Occipital lobe (tissue), 2 donors: ENCODE data around the gene APOM. TPM values are rescaled to one million over a fixed set of nuclear protein-coding genes. Genes with fewer than 3 reads are reported as not detected.

Experiments
- DNase-seq: peaks from one replicate; lab custom pipeline; 2025; lab: John Stamatoyannopoulos, UW
- total RNA-seq: library from RNA; depleted of rRNA; stranded (reverse); fragments of >200 nt; gene quantifications from one replicate; pipeline ENCODE4 v1.2.3, GENCODE V29; 2014

The APOM gene
- total RNA-seq, 1 donor from 2014 or later = not detected

GRCh38 chr6:31680226-31681134 lies 24.8 kb downstream of the APOM start, which contains the start of gene LY6G5C:
TSS of gene LY6G5C (minus strand) at chr6:31681067. CDS start at chr6:31680373, 694 bp downstream.
- peak; percentile 77 for DNase-seq

DNA sequence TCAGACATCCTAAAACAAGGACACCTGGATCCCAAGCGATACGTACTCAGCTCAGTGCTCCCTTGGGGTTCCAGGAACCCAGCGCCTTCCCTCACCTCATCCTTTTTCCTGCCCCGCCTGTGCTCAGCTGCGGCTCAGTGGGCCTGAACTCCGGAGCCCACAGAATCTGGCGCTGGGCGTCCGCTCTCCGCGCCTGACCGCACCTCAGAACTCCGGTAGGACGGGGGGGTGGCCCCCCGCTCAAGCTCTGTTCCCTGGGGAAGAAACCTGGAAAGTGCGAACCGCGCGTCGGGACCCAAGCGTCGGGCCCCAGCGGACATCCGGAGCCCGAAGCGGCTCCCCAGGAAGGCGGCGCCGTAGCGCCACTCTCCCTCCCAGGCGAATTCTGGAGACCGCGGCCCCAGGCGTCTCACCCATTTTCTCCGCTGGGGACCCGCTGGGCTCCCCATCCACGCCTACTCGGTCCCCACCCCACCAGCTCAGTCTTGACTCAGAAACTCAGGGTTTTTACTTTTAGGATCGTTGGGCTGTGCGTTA lies 25.5 kb downstream of the APOM start:
- DNase-seq = no peak

- DNase-seq = no peak
Observed at GRCh38 chr6:31683591-31683990, 27.9 kb downstream of the APOM start.

DNA sequence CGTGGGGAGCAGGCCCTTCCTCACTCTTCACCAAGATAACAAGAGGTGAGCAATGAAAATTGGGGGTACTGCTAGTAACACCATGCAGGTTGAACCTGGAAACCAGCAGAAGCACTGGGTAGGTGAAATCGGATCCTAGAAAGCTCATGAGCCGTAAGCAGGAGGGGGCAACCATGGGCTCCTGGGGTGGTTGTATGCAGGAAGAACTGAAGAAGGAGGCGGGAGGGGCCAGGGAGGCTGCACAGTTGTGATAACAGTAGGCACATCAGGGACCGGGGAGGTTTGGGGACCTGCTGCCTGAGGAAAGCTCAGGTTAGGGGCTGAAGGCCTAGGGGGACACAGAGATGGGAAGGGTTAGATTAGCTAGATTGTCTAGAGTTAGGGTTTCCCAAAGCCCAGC lies 30.8 kb downstream of the APOM start:
- DNase-seq = no peak

DNA sequence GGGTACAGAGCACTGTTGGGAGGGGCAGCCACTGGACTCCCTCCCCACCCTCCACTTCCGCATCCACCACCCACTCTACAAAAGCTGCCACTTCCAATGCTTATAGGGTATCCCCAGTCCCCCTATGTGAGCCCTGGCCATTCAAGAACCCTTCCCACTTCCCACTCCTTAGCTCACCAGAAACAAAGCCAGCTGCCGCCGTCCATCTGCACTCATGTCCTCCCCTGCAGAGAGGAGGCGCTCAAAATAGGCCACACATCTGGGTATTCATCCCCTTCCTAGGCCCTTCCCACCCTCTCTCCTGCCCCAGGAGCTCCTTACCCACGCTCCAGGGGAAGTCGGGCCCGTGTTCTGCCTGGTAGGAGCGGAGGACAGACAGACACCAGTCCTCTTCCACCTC lies 31.6 kb downstream of the APOM start:
- DNase-seq = no peak

DNA sequence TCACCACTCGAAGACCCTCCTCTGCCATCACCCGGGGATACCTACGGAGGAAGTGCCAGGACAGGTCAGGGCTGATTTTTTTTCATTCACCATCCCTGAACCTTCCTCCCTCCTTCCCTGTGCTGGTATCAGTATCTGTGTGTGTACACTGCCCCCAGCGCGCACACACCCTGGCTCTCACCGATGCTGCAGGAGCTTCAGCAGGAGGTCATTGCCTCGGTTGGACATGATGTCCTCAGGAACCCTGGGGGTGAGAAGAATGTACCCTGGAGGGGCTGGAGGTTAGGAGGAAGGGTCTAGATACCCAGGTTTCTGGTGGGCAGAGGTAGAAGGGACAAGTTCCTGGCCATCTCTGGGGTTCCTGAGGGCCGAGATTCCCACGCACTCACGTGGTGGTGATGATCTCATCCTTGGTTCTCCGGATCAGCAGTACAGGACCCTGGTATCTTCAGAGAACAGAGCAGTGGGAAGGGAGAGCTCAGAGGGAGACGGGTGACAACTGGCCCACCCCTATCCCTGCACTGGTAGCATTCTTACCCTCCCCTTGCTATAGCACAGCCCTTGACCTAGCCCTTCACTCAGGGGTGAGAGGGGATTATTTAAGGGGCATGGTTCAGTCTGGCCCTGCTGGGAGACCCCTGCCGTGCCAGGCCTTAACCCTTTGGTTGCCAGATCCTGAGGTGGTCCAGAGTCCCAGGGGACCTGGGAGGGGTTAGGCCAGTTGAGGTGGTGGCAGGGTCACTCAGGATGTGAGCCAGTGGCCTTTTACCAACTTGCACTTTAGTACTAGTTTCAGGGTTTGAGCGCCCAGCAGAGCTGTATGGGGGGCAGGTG lies 32.4 kb downstream of the APOM start:
- no peak for DNase-seq

GRCh38 chr6:31689249-31690110 lies 33.8 kb downstream of the APOM start:
- DNase-seq = no peak

- DNase-seq = no peak
Observed at GRCh38 chr6:31690231-31691077, 34.8 kb downstream of the APOM start.

- no peak for DNase-seq
Observed at GRCh38 chr6:31691078-31691463, 35.4 kb downstream of the APOM start.

GRCh38 chr6:31691564-31692108 lies 35.9 kb downstream of the APOM start:
- DNase-seq = no peak

DNA sequence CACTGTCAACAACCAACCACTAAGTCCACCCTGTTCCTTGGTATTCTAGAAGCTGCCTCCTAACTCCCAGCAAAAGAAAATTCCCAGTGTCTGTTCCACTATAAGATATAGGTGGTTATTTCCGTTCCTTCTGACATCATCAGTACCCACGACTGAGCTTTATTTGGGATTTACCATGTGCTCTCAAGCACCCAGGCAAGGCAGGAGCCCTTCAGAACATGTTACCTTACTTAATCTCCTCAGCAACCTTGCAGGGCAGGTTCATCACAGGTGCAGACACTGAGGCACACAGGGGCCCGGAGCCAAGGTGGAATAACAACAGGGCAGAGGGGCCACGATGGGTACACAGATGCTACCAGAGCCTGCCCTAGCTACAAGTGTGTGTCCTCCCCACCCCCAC lies 36.7 kb downstream of the APOM start:
- DNase-seq = no peak

GRCh38 chr6:31692886-31693285 lies 37.2 kb downstream of the APOM start:
- no peak for DNase-seq

- no peak for DNase-seq
Observed at GRCh38 chr6:31693535-31693934, 37.8 kb downstream of the APOM start.

DNA sequence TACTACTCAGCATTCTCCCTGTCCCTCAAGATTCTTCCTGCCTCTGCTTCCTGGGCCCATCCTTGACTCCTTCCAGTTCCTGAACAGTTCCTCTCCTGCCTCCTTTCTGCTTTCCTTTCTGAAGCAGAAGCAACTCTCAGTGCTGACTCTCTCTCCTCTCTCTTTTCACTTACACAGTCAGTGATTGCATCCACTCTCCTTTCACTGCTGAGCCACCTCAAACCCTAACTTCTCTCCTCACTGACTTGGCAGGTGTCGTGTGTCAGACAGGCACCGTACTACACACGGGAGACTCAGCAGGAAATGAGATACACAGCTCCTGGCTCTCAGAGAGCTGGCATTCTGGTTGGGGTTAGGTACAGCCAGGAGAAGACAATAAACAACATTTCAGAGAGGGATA lies 41.9 kb downstream of the APOM start:
- no peak for DNase-seq

GRCh38 chr6:31700740-31701401 lies 45.2 kb downstream of the APOM start:
- DNase-seq = no peak

DNA sequence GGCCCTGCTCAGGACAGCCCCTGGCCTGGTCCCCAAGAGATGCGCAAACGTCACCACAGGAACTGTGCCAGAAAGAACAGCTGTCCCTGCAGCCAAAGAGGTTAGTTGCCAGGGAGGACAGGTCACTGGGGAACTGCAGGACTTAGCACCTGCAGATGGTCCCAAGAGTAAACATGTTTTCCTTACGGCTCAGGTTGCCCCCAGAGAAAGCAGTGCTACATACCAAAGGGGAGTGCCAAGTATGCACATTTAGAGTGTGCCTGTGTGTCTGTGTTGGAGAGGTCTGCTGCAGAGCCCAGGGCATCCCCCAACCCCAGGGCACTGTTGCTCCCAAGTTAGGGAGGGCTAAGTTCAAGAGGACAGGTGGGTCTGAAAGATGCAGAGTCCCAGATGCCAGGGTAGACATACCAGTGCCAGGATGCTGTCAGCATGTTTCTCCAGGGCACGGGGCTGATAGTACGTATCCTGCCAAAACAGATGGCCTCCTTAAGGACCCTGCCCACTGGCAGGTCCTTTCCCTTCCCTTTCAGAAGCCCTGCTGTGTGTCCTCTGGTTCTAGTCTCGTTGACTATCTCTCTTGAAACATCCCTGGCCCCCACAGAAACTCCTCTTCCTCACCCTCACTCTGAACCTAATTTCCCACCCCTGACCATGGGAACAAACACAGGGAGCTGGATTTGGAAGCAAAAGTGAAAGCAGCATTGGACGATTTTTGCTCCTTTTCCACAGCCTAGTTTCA lies 46.1 kb downstream of the APOM start:
- DNase-seq = no peak

DNA sequence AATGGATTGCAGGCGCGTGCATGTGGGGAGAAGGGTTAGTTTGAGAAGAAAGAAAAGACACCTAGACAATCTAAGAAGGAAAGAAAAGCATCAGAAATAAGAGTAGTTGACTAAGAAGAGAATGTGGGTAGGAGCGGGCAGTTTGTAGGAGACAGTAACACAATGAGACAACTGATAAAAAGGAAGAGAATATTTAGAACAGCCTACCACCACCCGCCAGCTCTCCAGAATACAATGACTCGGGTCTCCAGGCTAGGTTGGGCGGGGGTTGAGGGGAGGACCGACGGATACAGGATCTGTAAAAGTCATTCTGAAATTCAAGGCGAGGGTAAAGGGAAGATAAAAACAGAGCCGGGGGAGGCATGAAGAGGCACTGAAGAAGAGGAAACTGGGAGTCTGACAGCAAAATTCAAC lies 46.7 kb downstream of the APOM start:
- no peak for DNase-seq

DNA sequence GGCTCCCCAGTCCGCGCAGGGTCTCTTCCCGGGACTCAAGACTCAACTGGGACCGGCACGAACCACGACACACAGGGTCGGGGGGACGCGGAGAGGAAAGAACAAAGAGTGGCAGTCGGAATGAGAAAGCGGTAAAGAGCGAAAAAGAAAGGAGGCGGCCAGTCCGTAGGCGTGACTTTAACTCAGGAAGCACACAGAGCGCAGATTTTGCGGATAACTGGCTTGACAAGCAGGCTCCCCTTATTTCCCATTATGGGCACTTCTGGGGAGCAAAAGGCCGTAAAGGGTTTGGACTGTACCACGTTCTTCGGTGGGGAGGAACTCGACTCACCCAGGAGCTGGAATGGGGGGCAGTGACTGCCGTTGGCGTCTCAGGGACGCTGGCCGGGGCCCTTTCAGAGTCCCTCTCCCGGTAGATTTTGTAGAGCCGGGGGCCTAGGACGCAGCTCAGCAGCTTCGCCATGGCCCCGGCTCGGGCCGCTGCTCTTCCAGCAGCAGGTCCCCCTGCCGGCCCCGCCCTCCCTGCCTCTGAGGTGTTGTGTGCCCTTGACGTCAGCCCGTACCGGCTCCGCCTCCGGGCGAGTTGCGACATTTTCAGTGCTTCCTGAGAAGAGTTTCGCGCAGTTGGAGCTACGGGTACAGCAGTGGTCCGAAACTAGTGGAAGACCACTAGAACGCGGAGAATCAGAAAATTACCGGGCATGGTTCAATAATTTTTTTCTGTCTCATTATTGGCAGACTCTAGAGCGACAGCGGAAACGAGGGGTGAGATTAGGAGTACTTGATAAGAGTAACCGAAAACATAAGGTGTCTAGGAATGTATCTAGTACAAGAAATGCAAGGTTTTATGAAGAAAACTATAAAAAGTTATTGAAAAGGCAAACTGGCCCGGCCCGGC lies 47.4 kb downstream of the APOM start, which contains the start of gene ABHD16A:
Gene ABHD16A, minus strand, starts transcription at position 506 of the 898 bp plus-strand sequence. Its CDS starts 43 bp downstream, at position 463.
- peak; percentile 97 for DNase-seq
